Stimulated activated CD4-positive, alpha-beta T cell treated with anti-CD3 and anti-CD28 coated beads, Interleukin-15, amount 100 ng/mL, for 1 hour (primary cell): ENCODE data around the gene BLOC1S5.

Source experiments
- DNase-seq, 2 donors: peaks; one replicate each; pipeline ENCODE4 v3.0.0-alpha.2; 2020; ENCODE audit warnings: low read depth in 1 of 2, low spot score in 1 of 2

Gene BLOC1S5

DNA sequence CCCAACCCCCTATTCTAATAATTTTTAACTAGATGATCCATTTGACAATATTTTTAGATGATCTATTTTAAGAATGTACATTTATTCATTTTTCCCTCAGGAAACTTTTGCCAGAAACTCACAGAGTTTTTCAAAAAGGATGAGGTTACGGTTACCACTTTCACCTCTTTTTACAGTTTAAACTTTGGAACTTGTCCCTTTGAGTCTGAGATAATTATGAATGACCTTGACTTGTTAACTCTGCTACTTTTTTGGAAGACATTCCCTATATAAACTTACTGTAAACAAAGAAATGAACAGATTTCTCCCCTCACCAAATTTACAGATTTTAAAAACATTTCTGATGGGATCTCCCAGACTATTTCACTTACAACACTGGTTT lies 18.4 kb upstream of the BLOC1S5 start:
- no peak for DNase-seq

GRCh38 chr6:8080362-8081151 lies 16.4 kb upstream of the BLOC1S5 start:
- DNase-seq = no peak

GRCh38 chr6:8079126-8079525 lies 14.9 kb upstream of the BLOC1S5 start:
- DNase-seq = no peak

DNA sequence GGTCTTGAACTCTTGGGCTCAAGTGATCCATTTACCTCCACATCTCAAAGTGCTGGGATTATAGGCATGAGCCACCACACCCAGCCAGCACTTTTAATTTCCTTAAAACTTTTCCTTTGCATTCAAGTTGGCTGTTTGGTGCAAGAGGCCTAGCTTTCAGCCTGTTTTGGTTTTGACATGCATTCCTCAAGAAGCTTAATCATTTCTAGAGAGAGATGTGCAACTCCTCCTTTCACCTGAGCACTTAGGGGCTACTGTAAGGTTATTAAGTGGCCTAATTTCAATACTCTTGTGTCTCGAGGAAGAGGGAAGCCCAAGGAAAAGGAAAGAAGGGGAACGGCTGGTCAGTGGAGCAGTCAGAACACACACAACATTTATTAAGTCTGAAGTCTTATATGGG lies 13.8 kb upstream of the BLOC1S5 start:
- DNase-seq = no peak

GRCh38 chr6:8075704-8076103 lies 11.5 kb upstream of the BLOC1S5 start:
- DNase-seq = no peak

DNA sequence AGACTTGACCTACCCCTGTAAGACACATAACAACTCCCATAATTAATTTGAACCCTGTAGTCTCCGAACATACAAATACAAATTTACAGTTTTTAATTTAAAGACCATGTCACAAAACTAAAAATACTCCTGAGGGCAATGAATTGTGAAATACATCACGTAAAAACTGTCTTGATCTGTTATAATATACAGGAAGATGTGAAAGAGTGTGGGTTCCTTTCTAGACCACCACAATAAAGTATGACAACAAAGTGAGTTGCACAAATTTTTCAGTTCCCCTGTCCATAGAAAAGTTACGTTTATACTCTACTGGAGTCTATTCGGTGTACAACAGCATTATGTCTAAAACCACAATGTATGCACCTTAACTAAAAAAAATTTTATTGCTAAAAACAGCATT lies 11.0 kb upstream of the BLOC1S5 start:
- no peak for DNase-seq

- DNase-seq = no peak
These were observed 10.0 kb upstream of the BLOC1S5 start for GRCh38 chr6:8074213-8074612.

DNA sequence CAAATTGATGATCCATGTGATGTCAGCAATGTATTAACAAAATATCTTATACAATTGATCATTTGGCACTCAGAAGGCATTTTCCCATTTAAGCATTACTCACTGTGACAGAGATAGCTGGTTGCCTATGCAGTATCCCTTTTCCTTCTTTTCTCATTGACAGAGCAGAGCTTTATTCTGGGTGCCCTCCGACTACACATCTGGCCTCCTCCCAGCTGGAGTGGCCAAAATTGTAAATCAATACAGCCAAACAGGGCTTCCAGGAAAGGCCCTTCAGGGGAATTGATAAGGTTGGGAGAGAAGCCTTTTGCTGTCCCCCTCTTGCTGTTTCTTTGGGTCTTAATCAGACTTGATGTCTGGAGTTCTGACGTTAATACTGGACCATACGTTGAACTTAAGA lies 9.6 kb upstream of the BLOC1S5 start:
- no peak for DNase-seq

DNA sequence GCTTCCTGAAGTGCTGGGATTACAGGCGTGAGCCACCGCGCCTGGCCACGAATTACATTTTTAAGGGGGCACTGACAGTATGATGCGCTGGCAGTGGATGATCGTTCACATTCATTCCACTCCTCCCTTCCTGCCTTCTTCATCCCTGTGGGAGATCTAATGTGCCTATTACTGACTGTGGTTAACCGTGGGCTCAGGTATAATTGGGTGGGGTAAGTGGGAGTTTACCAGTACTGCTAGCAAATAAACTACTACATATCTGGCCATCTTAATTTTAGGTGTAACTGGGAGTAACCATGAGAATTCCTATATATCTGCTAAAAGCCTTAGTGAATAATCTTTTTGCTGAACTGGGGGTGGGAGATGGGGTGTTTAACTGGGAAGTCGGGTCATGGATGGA lies 6.5 kb upstream of the BLOC1S5 start:
- no peak for DNase-seq

DNA sequence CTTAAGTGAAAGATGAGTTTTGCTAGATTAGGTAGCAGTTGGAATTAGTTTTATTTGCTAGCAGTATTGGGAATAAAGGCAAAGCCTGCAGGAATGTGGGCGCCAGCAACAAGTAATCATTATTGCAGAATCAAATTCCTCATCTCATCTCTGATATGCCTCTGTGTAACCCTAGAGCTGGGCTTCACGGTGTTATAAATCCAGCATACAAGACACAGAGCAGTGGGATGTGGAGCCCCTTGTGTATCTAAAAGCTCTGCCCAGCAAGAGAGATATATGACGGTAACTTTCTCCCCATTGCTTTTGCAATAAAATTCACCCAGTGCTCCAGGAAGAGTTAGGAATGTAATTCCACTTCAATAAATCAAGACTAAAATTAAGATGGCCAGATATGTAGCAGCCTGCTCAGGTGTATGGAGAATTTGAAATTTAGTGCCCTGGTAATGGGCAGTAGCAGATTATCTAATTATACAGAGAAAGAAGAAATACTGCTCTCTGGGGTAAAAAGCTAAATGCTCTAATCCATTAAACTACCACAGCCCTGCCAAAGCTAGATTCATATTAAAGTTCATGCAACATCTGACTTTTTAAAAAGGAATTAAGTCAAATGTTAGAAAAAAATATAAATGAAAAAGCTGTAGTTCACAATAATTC lies 5.6 kb upstream of the BLOC1S5 start:
- no peak for DNase-seq

DNA sequence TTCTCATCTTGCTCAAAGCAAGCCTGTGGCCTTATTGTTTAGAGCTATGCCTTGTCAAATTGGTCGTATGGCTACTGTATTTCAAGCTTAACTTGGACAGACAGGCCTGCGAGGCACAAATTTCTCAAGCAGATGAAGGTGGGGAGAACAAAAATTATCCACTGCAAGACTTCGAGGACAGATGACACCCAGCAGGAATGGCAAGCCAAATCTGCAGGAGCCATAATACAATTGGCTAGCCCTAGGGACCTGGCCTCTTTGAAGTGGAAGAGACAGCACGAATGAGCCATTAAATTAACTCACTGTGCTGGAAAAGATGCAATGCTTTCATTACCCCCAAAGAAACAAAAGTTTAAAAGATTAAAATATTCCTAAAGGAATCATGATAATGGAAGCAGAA lies 5.0 kb upstream of the BLOC1S5 start:
- DNase-seq = no peak

GRCh38 chr6:8066108-8066507 lies 1.9 kb upstream of the BLOC1S5 start:
- DNase-seq = no peak

- peak in 1 of 2 donors; percentile 3 for DNase-seq
These were observed 1.3 kb upstream of the BLOC1S5 start for GRCh38 chr6:8065519-8065911.

DNA sequence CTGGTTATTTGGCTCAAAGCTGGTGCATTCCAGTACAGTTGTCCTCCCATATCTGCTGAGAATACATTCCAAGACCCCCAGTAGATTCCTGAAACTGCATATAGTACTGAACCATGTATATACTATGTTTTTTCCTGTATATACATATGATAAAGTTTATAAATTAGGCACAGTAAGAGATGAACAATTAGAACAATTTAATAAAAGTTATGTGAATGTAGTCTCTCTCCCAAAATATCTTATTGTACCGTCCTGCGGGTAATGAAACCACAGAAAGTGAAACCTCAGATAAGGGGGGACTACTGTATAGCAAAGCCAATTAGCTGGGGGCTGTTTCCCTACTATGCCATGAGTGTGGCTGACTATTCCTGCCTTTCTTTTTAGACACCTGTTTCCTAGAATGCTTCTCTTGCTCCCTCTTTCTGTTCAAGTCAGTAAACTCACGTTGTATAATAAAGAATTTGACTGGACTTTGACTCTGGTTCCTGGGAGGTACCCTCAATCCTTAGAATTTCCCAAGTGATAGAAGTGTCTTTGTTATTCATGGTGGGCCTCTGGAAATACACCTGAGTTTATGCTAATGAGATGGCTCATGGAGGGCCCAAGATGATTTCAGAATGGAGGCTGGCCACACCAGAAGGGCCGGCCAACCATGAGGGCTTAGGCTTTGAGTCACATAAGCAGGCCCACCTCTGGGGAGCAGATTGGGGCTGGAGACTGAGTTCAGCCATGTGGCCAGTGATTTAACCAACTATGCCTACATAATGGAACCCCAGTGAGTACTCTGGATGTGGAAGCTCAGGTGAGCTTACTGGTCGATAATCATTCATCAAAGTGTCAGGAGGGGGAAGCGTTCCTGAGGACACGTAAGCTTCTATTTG lies 689 bp upstream of the BLOC1S5 start:
- no peak for DNase-seq

DNA sequence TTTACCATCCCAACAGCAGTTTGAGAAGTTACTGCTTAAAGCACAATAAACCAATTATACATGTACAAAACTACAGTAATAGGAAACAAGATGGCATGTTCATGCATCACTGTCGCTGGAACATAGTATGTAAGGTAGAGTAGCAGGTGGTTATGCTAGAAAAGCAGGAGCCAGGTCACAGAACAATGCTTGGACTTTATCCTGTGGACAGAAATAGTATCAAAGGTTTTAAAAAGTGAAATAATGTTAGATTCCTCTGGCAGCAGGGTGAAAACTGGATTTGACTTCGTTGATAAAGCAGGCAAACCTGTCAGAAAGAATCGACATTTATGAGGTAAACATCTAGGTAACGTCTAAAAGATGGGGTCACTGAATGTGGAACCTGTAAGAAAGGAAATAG lies 2.5 kb downstream of the BLOC1S5 start:
- no peak for DNase-seq

GRCh38 chr6:8060346-8060745 lies 3.8 kb downstream of the BLOC1S5 start:
- no peak for DNase-seq

DNA sequence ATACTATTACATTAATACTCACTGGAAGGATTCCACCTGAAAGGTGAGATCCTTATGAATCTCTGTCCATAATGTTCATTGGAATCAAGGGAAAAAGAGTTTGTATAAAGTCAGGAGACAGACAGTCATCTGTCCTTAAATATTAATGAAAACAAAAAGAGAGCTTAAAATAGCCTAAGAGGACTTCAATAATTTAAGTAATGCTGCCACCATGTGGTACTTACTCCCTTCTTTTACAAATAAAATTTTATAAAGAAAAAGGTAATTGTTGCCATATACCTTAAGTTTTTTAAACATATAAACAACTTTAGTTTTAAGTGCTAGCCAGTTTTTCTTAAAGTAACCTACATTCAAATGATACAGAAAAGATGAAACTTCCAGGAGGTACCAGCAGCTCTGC lies 5.1 kb downstream of the BLOC1S5 start:
- DNase-seq = no peak

DNA sequence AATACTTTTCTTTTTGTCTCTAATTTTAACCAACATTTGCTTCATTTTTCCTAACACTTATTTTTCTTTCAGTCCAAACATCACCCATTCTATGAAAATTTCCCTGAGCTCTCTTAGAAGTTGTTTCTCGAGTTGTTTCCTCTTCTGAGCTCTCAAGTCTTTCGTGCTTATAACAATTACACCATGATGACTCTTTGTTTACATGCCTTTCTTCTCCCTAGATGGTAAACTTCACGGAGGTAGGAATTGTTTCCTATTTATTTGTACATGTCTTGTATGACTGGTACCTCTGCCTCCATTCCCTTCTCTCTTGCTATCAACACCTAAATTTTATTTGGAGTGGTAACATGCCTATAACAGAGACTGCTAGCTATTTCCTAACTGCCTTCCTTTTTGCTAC lies 6.4 kb downstream of the BLOC1S5 start:
- no peak for DNase-seq

DNA sequence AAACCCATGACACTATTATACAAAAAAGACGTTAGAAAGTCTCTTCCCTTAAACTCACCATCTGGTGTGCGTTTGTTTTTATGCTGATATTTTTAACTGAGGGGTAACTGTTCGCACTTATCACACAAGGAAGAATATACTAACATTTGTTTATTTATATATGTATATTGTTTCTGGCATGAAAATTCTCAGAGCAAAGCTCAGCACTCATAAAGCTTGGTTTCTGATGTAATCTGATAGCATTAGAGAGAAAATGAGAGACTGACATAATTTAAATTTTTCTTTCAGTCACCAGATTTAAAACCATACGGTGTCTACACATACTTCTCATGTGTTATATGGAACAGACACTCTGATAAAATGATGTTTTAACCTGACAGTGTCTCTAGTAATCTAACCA lies 6.9 kb downstream of the BLOC1S5 start:
- DNase-seq = no peak

- DNase-seq = no peak
These were observed 9.9 kb downstream of the BLOC1S5 start for GRCh38 chr6:8054276-8054675.

DNA sequence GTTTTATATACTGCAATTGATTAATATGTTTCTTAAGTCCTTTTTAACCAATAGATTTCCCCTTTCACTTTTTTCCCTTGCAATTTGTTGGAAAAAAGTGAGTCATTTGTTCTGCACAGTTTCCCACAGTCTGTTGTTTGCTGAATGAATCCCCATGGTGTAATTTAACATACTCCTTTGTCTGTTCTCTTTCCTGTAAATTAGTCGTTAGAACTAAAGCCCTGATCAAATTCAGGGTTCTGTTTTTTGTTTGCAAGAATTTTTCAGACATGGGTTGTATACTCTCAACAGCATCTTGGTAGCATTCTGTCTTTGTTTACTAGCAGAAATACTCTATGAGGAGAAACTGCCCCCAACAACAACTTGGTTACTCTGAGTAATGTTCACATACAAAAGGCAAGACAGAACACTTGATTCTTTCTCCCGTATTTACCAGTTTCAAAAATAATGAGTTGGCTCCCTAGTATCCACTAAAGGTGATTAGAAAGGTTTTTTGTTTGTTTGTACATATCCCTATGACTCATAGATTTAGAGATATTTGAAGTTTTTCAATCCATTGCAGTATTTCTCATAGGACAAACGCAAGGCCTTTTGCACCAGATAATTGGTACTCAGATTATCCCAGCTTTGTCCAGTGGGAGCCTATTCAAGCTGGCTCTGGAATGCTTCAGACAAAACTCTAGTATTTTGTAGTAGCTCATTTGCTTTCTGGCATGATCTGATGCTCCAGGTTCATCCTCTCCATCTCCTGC lies 16.5 kb downstream of the BLOC1S5 start:
- no peak for DNase-seq
